Ishikawa (cell line): ENCODE measurements around the gene PLA2G6.

Experiments
- CEBPB ChIP-seq: IDR thresholded peaks from 2 replicates; pipeline ENCODE4 v1.6.1; 2012
- CREB1 ChIP-seq: IDR thresholded peaks from 2 replicates; pipeline ENCODE4 v1.6.1; 2012; ENCODE audit warnings: low read depth
- EGR1 ChIP-seq: IDR thresholded peaks from 2 replicates; pipeline ENCODE4 v1.6.1; 2012
- EP300 ChIP-seq: IDR thresholded peaks from 2 replicates; pipeline ENCODE4 v1.6.1; 2012; ENCODE audit warnings: borderline replicate concordance
- FOXM1 ChIP-seq: IDR thresholded peaks from 2 replicates; pipeline ENCODE4 v1.6.1; 2012; ENCODE audit warnings: low read depth, borderline replicate concordance
- NFIC ChIP-seq: IDR thresholded peaks from 2 replicates; pipeline ENCODE4 v1.6.1; 2012
- RAD21 ChIP-seq: IDR thresholded peaks from 2 replicates; pipeline ENCODE4 v1.6.1; 2012; ENCODE audit warnings: low read depth
- TAF1 ChIP-seq: IDR thresholded peaks from 2 replicates; pipeline ENCODE4 v1.6.1; 2012; ENCODE audit warnings: low read depth, mild to moderate bottlenecking
- TCF12 ChIP-seq: IDR thresholded peaks from 2 replicates; pipeline ENCODE4 v1.6.1; 2012; ENCODE audit warnings: low read depth
- TEAD4 ChIP-seq: IDR thresholded peaks from 2 replicates; pipeline ENCODE4 v1.6.1; 2012
- USF1 ChIP-seq: IDR thresholded peaks from 2 replicates; pipeline ENCODE4 v1.6.1; 2012
- YY1 ChIP-seq: IDR thresholded peaks from 2 replicates; pipeline ENCODE4 v1.6.1; 2012; ENCODE audit warnings: low read depth
- ZBTB7A ChIP-seq: IDR thresholded peaks from 2 replicates; pipeline ENCODE4 v1.6.1; 2012; ENCODE audit warnings: low read depth
- TF ChIP-seq, protein P1 (sequence below): IDR thresholded peaks from 2 replicates; pipeline ENCODE4 v1.6.1; 2012; ENCODE audit warnings: low read depth, mild to moderate bottlenecking
- TF ChIP-seq, protein P2 (sequence below): IDR thresholded peaks from 2 replicates; pipeline ENCODE4 v1.6.1; 2012

Gene PLA2G6

GRCh38 chr22:38107692-38108515, 73.7 kb downstream of the PLA2G6 start:
- TF ChIP-seq ZBTB7A (no peak), TEAD4 (no peak), CREB1 (no peak), TAF1 (no peak)
- TF ChIP-seq, protein P1, sequence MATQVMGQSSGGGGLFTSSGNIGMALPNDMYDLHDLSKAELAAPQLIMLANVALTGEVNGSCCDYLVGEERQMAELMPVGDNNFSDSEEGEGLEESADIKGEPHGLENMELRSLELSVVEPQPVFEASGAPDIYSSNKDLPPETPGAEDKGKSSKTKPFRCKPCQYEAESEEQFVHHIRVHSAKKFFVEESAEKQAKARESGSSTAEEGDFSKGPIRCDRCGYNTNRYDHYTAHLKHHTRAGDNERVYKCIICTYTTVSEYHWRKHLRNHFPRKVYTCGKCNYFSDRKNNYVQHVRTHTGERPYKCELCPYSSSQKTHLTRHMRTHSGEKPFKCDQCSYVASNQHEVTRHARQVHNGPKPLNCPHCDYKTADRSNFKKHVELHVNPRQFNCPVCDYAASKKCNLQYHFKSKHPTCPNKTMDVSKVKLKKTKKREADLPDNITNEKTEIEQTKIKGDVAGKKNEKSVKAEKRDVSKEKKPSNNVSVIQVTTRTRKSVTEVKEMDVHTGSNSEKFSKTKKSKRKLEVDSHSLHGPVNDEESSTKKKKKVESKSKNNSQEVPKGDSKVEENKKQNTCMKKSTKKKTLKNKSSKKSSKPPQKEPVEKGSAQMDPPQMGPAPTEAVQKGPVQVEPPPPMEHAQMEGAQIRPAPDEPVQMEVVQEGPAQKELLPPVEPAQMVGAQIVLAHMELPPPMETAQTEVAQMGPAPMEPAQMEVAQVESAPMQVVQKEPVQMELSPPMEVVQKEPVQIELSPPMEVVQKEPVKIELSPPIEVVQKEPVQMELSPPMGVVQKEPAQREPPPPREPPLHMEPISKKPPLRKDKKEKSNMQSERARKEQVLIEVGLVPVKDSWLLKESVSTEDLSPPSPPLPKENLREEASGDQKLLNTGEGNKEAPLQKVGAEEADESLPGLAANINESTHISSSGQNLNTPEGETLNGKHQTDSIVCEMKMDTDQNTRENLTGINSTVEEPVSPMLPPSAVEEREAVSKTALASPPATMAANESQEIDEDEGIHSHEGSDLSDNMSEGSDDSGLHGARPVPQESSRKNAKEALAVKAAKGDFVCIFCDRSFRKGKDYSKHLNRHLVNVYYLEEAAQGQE: no peak

DNA sequence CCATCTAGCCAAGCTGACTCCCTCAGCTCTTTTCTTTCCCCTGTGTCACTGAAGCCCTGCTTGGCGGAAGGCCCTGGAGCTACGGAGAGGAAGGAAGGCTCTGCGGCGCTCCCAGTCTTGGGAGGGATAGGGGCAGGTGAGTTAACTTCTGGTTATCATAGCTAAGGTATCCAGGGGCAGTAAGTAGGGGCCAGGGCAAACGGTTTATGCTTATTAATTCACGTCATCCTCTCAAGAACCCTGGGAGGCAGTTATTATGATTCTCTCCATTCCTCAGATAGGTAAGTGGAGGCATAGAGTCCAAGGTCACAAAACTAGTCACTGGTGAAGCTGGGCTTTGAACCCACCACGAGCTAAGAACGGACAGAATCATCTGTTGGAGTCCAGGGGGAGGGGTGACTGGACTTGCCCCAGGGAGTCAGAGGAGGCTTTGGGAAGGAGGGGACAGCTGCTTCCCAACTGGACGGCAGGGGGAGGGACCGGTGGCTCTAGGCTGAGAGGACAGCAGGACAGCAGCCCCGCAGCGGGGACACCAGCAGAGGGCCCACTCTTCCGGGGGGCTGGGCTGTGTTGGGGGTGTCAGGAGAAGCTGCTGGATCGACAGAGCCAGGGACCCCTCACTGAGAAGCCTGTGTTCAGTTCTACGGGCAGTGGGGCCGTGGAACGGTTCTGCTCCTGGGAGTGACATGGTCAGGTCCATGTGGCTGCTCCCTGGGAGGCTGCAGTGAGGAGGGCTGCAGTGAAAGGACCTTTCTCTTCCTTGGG, 74.6 kb downstream of the PLA2G6 start:
- TF ChIP-seq TCF12 (no peak), CEBPB (no peak), EGR1 (no peak), FOXM1 (no peak), EP300 (no peak), YY1 (no peak), TAF1 (no peak), NFIC (no peak), CREB1 (no peak), TEAD4 (no peak), ZBTB7A (no peak), USF1 (no peak), RAD21 (no peak)
- TF ChIP-seq, protein P2, sequence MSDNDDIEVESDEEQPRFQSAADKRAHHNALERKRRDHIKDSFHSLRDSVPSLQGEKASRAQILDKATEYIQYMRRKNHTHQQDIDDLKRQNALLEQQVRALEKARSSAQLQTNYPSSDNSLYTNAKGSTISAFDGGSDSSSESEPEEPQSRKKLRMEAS: no peak
- TF ChIP-seq, protein P1: no peak

- TF ChIP-seq FOXM1: no peak
- no peak for TF ChIP-seq TCF12
- TF ChIP-seq CREB1: no peak
- TF ChIP-seq, protein P1: no peak
- TF ChIP-seq, protein P2: no peak
- peak; percentile 40; the same call in 1 of the 2 replicates for TF ChIP-seq RAD21
- no peak for TF ChIP-seq CEBPB
- TF ChIP-seq ZBTB7A: no peak
Observed at GRCh38 chr22:38104084-38104483, 77.5 kb downstream of the PLA2G6 start.

DNA sequence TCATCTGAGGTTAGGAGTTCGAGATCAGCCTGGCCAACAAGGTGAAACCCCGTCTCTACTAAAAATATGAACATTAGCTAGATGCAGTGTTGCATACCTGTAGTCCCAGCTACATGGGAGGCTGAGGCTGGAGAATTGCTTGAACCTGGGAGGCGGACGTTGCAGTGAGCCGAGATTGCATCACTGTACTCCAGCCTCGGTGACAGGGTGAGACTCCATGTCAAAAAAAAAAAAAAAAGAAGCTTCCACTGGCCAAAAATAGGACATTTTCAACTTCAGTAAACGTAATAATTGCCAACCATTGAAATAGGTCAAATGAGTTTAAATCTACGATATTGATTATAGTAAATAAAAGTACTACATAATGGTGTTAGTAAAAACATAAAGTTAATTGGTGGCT, 78.0 kb downstream of the PLA2G6 start:
- no peak for TF ChIP-seq RAD21
- TF ChIP-seq, protein P2: no peak
- no peak for TF ChIP-seq NFIC
- TF ChIP-seq TCF12: no peak
- no peak for TF ChIP-seq YY1
